Activated naive CD8-positive, alpha-beta T cell (primary cell): ENCODE data around the gene KCNC2.

ENCODE experiments used
- H3K27ac Mint-ChIP-seq: one replicate; pipeline ENCODE4 v1.8.0; 2021; ENCODE audit warnings: mixed read lengths
- H3K27me3 Mint-ChIP-seq: one replicate; pipeline ENCODE4 v1.8.0; 2021; ENCODE audit warnings: mixed read lengths
- H3K36me3 Mint-ChIP-seq: one replicate; pipeline ENCODE4 v1.8.0; 2021; ENCODE audit warnings: mixed read lengths
- H3K4me1 Mint-ChIP-seq: one replicate; pipeline ENCODE4 v1.8.0; 2021; ENCODE audit warnings: low read depth, mixed read lengths
- H3K4me3 Mint-ChIP-seq: one replicate; pipeline ENCODE4 v1.8.0; 2021; ENCODE audit warnings: mild to moderate bottlenecking, mixed read lengths
- H3K9me3 Mint-ChIP-seq: one replicate; pipeline ENCODE4 v1.8.0; 2021; ENCODE audit warnings: low read depth, mixed read lengths

Gene KCNC2

DNA sequence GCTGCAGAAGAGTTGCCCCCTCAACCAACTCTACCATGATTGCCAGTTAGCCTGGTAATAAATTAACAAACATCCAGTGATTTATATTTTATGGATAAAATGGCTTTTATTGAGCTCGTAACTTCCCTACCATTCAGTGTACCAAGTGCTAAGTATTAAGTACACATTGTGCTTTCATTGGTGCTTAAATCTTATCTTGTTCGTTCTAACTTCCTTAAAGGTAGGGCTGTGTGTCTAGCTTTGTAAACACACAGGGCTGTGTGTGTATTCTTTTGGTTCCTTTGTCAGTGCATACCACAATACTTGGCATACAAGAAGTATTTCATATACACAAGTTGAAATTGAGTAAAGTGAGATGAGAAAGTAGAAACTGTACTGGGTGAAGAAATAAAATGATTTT lies 80.4 kb downstream of the KCNC2 start:
- H3K9me3 Mint-ChIP-seq: no peaks in the 10 kb centered on the region
- no peak overlapping the region for H3K27ac Mint-ChIP-seq
- H3K4me3 Mint-ChIP-seq: no peak overlapping the region

DNA sequence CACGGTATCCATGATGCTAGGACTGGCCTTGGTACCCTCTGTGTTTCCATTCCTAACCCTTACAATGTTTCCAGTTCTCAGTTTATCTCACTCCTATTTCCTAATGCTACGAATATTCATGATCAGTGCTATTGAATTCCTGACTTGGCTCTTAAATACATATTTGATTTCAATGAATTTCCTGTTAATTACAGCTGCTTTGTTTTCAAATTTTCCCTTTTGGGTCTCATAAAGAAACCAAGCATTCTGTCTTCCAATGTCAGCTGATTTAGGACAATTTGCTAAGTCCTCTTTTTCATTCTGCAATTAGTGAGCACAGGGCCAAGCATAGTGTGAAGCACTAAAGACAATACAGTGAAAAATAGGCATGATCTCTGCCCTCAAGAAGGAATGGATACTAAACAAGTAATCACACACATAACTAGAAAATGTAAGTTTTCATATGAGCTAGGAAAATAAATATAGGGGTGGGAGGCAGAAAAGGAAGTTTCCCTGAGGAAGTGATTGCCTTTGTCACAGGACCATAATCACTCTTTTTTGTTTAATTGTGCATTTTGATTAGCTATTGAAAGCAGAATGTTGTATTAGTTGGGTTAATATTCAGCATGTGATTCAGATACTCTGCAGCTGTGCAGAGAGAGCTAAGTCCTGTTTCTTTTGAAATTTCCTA lies 88.5 kb downstream of the KCNC2 start:
- H3K27me3 Mint-ChIP-seq: no peaks in the 10 kb centered on the region
- H3K36me3 Mint-ChIP-seq: no peaks in the 10 kb centered on the region
- H3K4me1 Mint-ChIP-seq: no peaks in the 10 kb centered on the region
- H3K27ac Mint-ChIP-seq: no peak overlapping the region
- H3K9me3 Mint-ChIP-seq: no peaks in the 10 kb centered on the region
- H3K4me3 Mint-ChIP-seq: no peak overlapping the region

More for the DNA sequence above, 80.4 kb downstream of the KCNC2 start:
- no peaks in the 10 kb centered on the region for H3K36me3 Mint-ChIP-seq
- H3K4me1 Mint-ChIP-seq: no peaks in the 10 kb centered on the region
- peaks cover 3% of the 10 kb centered on the region for H3K27me3 Mint-ChIP-seq

DNA sequence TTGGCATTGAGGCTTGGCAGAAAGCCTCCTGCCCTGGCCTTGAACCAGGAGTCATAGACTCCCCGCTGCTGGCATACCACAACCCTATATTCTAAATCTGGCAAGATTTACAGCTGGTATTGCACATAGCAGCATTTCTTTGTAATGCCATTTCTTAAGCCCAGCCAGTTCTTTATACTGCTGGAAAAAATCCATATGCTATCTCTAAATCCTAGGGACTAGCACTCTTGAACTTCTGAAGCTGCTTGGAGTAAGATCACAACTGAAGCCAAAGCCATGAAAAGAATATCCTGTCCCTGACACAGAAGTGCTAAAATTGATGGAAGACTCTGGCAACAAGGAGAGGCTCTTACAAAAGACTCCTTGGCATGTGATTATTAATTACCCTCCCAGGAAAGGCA lies 89.3 kb downstream of the KCNC2 start:
- Mint-ChIP-seq H3K4me1 (no peaks in the 10 kb centered on the region), H3K9me3 (no peaks in the 10 kb centered on the region), H3K27ac (no peak overlapping the region), H3K27me3 (no peaks in the 10 kb centered on the region), H3K36me3 (no peaks in the 10 kb centered on the region), H3K4me3 (no peak overlapping the region)

DNA sequence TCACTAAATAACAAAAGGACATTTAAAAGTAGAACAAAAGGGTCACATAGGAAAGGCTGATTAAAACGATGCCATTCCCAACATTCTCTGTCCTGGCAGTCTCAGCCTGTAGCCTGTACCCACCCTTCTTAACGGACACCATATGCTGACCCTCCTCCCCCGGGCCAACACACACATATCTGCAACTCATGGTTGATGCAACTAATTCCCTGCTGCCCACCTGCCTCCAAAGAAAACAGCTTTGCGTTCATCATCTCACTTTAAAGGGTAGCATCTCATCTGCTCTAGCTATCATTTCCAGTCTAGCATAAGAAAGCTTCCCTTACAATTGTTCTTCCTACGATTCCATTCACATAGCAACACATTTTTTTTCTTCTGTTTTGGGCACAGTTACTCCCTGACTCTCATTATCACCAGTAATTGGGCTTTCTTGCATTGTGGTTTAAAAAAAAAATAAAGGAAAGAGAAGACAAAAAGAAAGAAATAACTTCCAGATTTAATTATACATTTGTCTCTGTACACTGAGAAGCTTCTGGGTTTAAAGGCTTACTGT lies 92.9 kb downstream of the KCNC2 start:
- Mint-ChIP-seq H3K4me3 (no peak overlapping the region), H3K9me3 (no peaks in the 10 kb centered on the region), H3K27ac (no peak overlapping the region), H3K4me1 (no peaks in the 10 kb centered on the region), H3K27me3 (no peaks in the 10 kb centered on the region), H3K36me3 (no peaks in the 10 kb centered on the region)

DNA sequence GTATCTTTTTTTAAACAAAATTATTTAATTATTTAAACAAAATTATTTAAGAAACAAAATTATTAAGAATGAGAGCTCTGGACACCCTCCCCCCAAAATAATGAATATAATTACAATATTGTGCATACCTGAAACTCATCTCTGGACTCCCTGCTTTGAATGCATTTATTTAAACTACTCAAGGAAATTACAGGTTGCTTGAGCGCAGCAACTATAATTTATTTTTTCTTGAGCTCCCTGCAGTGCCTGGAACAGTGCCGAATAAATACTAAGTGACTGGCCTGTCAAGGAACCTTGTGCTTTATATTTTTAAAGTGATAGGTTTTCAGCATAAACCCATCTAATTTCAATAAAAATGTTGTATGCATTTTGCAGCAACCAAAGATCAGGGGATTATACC lies 93.9 kb downstream of the KCNC2 start:
- no peaks in the 10 kb centered on the region for H3K27me3 Mint-ChIP-seq
- H3K4me3 Mint-ChIP-seq: no peak overlapping the region
- no peak overlapping the region for H3K27ac Mint-ChIP-seq
- no peaks in the 10 kb centered on the region for H3K9me3 Mint-ChIP-seq
- H3K4me1 Mint-ChIP-seq: no peaks in the 10 kb centered on the region
- no peaks in the 10 kb centered on the region for H3K36me3 Mint-ChIP-seq

DNA sequence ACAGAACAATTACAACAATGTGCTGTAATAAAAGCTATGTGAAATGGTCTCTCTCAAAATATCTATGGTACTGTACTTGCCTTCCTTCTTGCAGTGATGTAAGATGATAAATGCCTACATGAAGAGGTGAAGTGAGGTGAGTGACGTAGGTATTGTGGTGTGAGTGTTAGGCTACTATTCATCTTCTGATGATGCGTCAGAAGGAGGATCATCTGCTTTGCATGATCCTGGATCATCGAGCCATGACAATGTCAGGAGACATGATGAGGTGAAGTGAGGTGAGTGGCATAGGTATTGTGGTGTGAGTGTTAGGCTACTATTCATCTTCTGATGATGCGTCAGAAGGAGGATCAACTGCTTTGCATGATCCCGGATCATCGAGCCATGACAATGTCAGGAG lies 105.8 kb downstream of the KCNC2 start:
- Mint-ChIP-seq H3K4me1 (no peaks in the 10 kb centered on the region), H3K27me3 (no peaks in the 10 kb centered on the region), H3K36me3 (no peaks in the 10 kb centered on the region), H3K27ac (no peak overlapping the region), H3K9me3 (no peaks in the 10 kb centered on the region), H3K4me3 (no peak overlapping the region)

DNA sequence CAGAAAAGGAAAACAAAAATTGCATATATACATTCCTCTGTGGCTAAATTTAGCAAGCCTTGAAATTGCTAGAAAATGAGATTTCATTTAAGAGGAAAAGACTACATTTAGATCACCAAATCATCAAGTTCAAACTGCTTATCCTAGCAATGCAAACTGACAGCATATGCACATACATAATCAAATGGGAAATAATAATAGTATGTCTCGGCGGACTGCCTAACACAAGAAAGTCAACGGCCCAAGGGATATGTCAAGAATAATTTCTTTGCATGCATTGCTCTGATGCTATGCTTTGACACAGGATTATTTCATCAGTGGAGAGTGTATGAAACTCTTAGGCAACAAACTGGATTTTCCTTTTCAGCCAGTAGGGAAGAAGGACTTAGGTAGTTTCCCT lies 107.9 kb downstream of the KCNC2 start:
- Mint-ChIP-seq H3K4me3 (no peak overlapping the region), H3K36me3 (no peaks in the 10 kb centered on the region), H3K27ac (no peak overlapping the region), H3K4me1 (no peaks in the 10 kb centered on the region), H3K9me3 (no peaks in the 10 kb centered on the region), H3K27me3 (no peaks in the 10 kb centered on the region)

DNA sequence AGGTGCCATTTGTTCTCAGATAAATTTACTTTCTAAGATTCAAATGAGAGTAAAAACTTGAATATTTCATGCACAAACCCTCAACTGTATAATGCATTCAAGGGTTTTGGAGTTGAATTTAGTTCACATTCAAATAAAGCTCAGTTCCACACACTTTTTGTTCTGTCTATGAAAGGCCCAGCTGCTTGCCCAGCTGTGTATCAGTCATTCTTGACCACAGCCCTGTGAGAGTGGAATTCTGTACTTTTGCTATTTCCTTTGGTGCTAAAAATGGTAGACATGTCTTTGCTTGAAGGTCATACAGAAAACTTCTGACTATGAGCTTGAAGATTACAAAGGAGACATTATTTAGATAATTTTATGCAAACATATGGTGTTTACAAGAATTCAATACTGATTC lies 110.4 kb downstream of the KCNC2 start:
- Mint-ChIP-seq H3K9me3 (no peaks in the 10 kb centered on the region), H3K27ac (no peak overlapping the region), H3K4me1 (no peaks in the 10 kb centered on the region), H3K27me3 (no peaks in the 10 kb centered on the region), H3K36me3 (no peaks in the 10 kb centered on the region), H3K4me3 (no peak overlapping the region)

DNA sequence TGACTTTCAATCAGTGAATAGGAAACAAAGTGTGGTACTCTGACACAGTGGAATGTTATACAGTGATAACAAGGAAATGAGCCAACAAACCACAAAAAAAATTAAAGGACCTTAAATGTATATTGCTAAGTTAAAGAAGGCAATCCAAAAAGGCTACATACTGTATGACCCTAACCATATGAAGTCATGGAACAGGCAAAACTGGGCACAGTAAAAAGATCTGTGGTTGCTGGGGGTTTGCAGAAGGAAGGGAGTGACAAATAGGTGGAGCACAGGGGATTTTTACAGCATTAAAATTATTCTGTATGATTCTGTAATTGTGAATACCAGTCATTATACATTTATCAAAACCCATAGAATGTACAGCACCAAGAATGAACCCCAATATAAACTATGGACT lies 112.6 kb downstream of the KCNC2 start:
- Mint-ChIP-seq H3K9me3 (no peaks in the 10 kb centered on the region), H3K4me3 (no peak overlapping the region), H3K36me3 (no peaks in the 10 kb centered on the region), H3K4me1 (no peaks in the 10 kb centered on the region), H3K27ac (no peak overlapping the region), H3K27me3 (no peaks in the 10 kb centered on the region)

DNA sequence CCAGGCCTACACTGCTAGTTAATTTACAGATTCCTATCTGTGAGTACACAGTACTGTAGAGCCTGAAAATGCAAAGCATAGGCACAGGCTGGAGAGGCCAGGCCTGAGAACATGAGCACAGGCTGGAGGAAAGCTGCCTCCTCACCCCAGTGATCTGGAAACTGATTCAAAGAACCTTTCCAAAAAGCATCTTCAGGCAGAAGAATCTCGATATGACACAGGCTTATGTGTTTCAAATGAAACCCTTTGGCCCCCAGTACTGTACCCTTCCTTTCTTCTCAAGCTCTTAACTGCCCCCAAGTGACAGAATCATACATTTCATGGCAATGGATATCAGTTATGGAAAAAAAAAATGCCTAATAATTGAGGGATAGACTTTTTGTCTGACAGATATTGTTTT lies 122.0 kb downstream of the KCNC2 start:
- Mint-ChIP-seq H3K4me1 (no peaks in the 10 kb centered on the region), H3K36me3 (no peaks in the 10 kb centered on the region), H3K9me3 (no peaks in the 10 kb centered on the region), H3K4me3 (no peak overlapping the region), H3K27me3 (peaks cover 2% of the 10 kb centered on the region), H3K27ac (no peak overlapping the region)

DNA sequence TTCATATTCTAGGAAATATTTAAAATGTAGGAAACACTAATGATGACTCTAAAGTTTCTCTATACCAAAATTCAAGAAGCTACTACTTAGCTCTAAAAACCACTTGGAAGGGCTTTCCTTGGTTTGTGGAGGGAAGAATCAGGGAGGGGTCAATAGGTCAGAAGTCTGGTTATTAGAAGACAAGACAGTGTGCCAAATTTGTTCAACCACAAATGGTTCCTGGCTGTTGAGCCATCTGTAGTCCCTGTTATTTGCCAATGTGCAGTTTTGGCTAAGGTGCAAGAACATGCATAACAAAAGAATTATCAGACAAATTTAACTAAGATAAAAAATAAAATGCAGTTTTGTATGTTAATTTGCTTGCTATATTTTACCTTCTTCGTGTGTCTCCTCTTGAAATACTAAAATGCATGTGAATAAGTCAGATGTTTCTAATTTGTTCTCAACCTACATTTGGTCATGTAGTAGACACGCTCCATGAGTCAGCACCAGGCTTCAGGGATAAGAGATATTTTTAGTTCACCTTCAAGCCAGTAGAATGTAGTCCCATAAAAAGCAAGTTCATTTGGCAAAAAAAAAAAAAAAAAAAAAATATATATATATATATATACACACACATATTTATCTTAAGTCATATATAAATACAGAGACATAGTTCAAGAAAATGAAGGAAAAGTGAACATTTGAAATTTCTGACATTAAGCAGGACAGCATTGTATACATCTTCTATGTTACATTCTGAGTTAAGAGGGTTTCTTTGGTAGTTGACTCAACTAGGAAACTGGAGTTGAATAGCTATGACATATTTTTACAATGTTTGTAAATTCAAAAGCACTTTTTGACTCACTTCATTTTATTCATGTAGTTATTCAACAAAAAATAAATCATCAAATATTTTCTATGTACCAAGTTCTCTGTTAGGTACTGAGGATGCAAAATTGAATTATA lies 123.3 kb downstream of the KCNC2 start:
- Mint-ChIP-seq H3K9me3 (no peaks in the 10 kb centered on the region), H3K4me3 (no peak overlapping the region), H3K27me3 (peaks cover 2% of the 10 kb centered on the region), H3K4me1 (no peaks in the 10 kb centered on the region), H3K36me3 (no peaks in the 10 kb centered on the region), H3K27ac (no peak overlapping the region)

DNA sequence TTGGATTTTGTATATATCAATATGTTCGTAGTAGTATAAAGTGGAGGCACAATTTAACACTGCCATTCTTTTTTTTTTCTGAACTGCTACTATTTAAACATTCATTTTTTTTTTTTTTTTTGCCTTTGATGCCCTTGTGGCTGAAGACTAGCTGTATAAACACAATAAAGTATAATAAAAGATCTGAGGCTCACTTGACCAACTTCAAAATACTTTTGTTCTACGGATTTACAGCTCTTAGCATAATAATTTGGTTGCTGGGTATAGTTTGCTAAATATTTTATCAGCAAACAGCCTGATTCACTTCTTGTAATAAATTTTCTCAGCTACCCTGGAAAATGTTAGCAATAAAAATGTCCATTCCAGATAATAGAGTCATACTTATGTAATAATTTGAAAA lies 128.3 kb downstream of the KCNC2 start:
- no peak overlapping the region for H3K27ac Mint-ChIP-seq
- peaks cover 5% of the 10 kb centered on the region for H3K27me3 Mint-ChIP-seq
- no peaks in the 10 kb centered on the region for H3K9me3 Mint-ChIP-seq
- no peaks in the 10 kb centered on the region for H3K4me1 Mint-ChIP-seq
- H3K36me3 Mint-ChIP-seq: no peaks in the 10 kb centered on the region
- no peak overlapping the region for H3K4me3 Mint-ChIP-seq

DNA sequence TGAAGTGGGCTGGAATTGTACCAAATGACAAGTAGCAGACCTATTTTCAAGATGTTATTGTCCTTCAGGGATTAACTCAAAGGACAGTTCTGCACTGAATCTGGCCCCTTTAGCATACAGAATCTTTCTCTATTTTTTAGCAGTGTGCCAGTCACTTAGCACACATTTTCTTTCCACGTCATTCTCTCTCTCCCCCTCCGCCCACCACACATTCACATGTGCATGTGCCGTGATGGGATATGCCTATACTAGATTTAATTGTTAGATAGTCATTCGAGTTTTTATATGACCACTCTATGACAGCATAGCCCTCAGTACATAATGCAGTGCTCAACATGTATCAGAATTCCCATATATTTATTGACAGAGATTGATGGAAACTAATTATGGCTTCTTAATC lies 129.1 kb downstream of the KCNC2 start:
- Mint-ChIP-seq H3K36me3 (no peaks in the 10 kb centered on the region), H3K4me1 (no peaks in the 10 kb centered on the region), H3K4me3 (no peak overlapping the region), H3K9me3 (no peaks in the 10 kb centered on the region), H3K27ac (no peak overlapping the region), H3K27me3 (peaks cover 5% of the 10 kb centered on the region)

DNA sequence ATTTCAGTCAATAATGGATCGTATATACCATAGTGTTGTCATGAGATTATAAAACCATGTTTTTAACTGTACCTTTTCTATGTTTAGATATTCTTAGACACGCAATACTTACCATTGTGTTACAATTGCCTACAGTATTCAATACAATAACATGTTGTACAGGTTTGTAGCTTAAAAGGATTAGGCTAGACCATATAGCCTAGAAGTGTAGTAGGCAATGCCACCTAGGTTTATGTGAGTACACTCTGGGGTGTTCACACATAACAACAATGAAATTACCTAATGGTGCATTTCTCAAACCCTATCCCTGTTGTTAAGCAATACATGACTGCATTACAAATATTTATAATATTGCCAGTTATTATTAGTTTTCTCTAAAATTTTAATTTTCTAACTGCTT lies 144.2 kb downstream of the KCNC2 start:
- H3K4me3 Mint-ChIP-seq: no peak overlapping the region
- no peaks in the 10 kb centered on the region for H3K4me1 Mint-ChIP-seq
- H3K36me3 Mint-ChIP-seq: no peaks in the 10 kb centered on the region
- no peak overlapping the region for H3K27ac Mint-ChIP-seq
- H3K27me3 Mint-ChIP-seq: no peaks in the 10 kb centered on the region
- no peaks in the 10 kb centered on the region for H3K9me3 Mint-ChIP-seq

DNA sequence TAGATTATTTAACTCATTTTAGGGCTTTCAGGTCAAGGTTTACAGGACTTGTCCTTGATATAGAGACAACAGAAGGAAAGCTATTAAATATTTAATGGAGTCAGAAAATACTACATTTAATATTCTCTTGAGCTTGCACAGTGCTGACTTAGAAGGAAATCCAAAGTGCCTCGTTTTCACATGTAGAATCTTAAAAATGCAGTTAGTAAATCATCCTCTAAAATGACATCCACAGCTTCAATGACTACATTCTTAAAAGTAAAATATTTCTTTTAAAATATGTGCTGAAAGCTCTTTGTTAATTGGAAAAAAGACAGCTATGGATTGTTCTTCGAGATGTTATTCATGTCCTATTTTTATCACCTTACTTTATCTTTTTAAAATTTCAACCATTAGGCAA lies 146.9 kb downstream of the KCNC2 start:
- Mint-ChIP-seq H3K4me1 (no peaks in the 10 kb centered on the region), H3K36me3 (no peaks in the 10 kb centered on the region), H3K9me3 (no peaks in the 10 kb centered on the region), H3K27ac (no peak overlapping the region), H3K27me3 (no peaks in the 10 kb centered on the region), H3K4me3 (no peak overlapping the region)
